ENCODE measurements around the gene GLP2R. TPM values are rescaled to one million over a fixed set of nuclear protein-coding genes. Genes with fewer than 3 reads are reported as not detected.

GLP2R gene
- total and polyA plus RNA-seq, 3 donors from 2014 or later = 0.70 to 1.3 (median 0.81) TPM

GRCh38 chr17:9912121-9913099 lies 86.7 kb downstream of the GLP2R start:
- Histone ChIP-seq H3K27me3 (no peaks in the 10 kb centered on the region), H3K27ac (no peak overlapping the region), H3K4me1 (no peaks in the 10 kb centered on the region), H3K9me3 (no peaks in the 10 kb centered on the region), H3K4me3 (no peak overlapping the region), H3K36me3 (ENCODE audit: low read depth, missing control alignments) (no peaks in the 10 kb centered on the region)
- no peak for DNase-seq
- TF ChIP-seq CTCF (IDR thresholded peaks at IDR 0.05) (no peak), POLR2A (IDR thresholded peaks at IDR 0.05) (no peak)
- intact Hi-C loops (cut with DNase I; ENCODE audit: low total_unique reads) = no loop called here
- 79 to 82% methylated on average over 18 of the region's 18 CpGs for WGBS, 2 donors

DNA sequence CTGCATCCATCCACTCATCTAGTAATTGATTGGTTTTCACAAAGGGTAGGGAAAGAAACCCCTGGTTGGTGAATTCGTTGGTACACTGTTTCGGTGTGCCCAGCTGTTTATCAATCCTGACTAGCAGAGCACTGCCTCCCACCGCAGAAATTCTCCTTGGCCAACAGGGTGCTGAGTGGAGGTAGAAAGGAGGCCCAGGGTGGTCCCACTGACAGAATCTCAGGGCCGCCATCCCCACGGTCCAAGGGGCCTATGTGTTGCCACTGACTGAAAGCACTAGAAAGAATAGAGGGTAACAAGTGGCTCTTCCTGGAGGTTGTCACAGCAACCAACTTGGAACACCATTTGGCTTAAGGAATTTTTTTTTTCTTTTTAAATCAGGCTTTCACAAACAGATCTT lies 87.8 kb downstream of the GLP2R start:
- intact Hi-C loops (cut with DNase I; ENCODE audit: low total_unique reads) = no loop called here

GRCh38 chr17:9916108-9916507 lies 90.4 kb downstream of the GLP2R start:
- no peak for TF ChIP-seq CTCF (IDR thresholded peaks at IDR 0.05)
- no peak for TF ChIP-seq POLR2A (IDR thresholded peaks at IDR 0.05)
- DNase-seq = no peak
- Histone ChIP-seq H3K36me3 (ENCODE audit: low read depth, missing control alignments) (no peaks in the 10 kb centered on the region), H3K4me3 (no peak overlapping the region), H3K27me3 (no peaks in the 10 kb centered on the region), H3K9me3 (no peaks in the 10 kb centered on the region), H3K4me1 (no peaks in the 10 kb centered on the region), H3K27ac (no peak overlapping the region)
- intact Hi-C loops (cut with DNase I; ENCODE audit: low total_unique reads) = no loop called here
- WGBS, 2 donors = 85% methylated on average over 8 of the region's 8 CpGs; no CpG with 5 or more reads in 1 of the 2 donors

More for the DNA sequence above, 87.8 kb downstream of the GLP2R start:
- Histone ChIP-seq H3K27me3 (no peaks in the 10 kb centered on the region), H3K4me3 (no peak overlapping the region), H3K9me3 (no peaks in the 10 kb centered on the region), H3K27ac (no peak overlapping the region), H3K36me3 (ENCODE audit: low read depth, missing control alignments) (no peaks in the 10 kb centered on the region), H3K4me1 (no peaks in the 10 kb centered on the region)
- no peak for DNase-seq
- 86 to 93% methylated on average over 5 of the region's 5 CpGs for WGBS, 2 donors
- no peak for TF ChIP-seq POLR2A (IDR thresholded peaks at IDR 0.05)
- no peak for TF ChIP-seq CTCF (IDR thresholded peaks at IDR 0.05)

GRCh38 chr17:9917131-9917530 lies 91.4 kb downstream of the GLP2R start:
- H3K9me3 ChIP-seq = no peaks in the 10 kb centered on the region

More at GRCh38 chr17:9917131-9917530, 91.4 kb downstream of the GLP2R start:
- Histone ChIP-seq H3K4me1 (no peaks in the 10 kb centered on the region), H3K27ac (no peak overlapping the region), H3K27me3 (no peaks in the 10 kb centered on the region), H3K36me3 (ENCODE audit: low read depth, missing control alignments) (no peaks in the 10 kb centered on the region), H3K4me3 (no peak overlapping the region)
- TF ChIP-seq POLR2A (IDR thresholded peaks at IDR 0.05) = no peak
- no peak for TF ChIP-seq CTCF (IDR thresholded peaks at IDR 0.05)
- intact Hi-C loops (cut with DNase I; ENCODE audit: low total_unique reads) = no loop called here
- WGBS, 2 donors = 86 to 89% methylated on average over 9 to 13 of the region's 13 CpGs
- no peak for DNase-seq
